Hematopoietic multipotent progenitor cell treated with erythropoietin and hydrocortisone succinate and interleukin-3 and kit ligand, for 4 days (in vitro differentiated cells): Measurements from ENCODE around the gene AHCYL1.
"Not testable (repeated sequence)": the region's sequence is repeated elsewhere in the genome, so short reads cannot be mapped to it uniquely, and the experiment has no call there.

Experiments
- DNase-seq: peaks from one replicate; pipeline ENCODE4 v3.0.0-alpha.2; 2015

Gene AHCYL1

DNA sequence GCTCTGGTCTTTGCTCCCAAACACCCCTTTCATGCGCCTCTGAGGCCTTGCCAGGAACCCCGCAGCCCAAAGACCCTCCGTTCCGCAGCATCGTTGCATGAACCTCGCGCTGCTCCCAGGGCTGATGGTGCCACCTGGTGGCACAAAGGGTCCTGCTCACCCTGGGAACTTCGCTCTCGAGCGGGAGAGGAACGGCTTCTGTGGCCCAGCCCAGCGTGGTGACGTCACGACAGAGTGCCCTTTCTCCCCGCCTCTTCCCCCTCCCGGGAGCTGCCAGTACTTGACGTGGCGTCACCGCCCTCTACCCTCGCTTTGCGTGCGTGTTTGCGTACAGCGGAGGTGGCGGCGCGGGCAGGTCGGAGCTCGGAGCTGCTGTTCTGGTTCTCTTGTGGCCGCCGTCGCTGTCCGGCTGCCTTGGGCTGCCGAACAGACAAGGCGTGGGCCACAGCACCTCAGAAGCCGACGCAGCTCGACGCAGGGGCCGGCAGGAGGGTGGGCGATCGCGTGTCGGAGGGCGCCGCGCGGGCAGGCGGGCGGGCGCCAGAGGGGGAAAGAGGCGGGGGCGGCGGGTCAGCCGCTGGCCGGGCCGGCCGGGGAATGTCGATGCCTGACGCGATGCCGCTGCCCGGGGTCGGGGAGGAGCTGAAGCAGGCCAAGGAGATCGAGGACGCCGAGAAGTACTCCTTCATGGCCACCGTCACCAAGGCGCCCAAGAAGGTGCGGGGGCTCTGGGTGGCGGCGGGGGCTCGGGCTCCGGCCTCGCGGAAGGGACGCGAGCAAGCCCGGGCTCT lies at the start of gene AHCYL1:
Gene AHCYL1 (plus strand): TSS at position 310 of the 791 bp plus-strand sequence. CDS start 288 bp downstream, at position 598.
- peak; percentile 100 for DNase-seq

DNA sequence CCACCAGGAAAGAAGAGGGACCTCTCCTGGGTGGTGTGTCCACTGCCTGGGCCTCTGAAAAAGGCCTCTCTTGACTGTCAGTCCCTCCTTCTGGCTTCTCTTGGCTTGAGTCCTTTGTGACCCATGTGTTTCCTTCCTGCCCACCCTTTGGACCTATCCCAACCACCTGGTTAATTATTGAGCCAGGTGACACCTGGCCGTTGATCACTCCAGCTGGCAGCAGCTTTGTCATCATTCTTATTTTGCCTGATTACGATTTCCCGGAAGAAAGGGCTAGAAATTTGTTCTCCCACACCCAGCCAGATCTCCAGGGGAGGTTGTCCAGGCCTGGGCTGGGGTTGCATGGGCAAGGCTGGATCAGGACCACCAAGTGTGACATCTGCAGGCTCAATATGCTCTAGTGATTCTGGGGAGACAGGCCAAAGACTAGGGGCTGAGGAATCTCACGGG lies 49.1 kb upstream of the AHCYL1 start:
- no peak for DNase-seq

DNA sequence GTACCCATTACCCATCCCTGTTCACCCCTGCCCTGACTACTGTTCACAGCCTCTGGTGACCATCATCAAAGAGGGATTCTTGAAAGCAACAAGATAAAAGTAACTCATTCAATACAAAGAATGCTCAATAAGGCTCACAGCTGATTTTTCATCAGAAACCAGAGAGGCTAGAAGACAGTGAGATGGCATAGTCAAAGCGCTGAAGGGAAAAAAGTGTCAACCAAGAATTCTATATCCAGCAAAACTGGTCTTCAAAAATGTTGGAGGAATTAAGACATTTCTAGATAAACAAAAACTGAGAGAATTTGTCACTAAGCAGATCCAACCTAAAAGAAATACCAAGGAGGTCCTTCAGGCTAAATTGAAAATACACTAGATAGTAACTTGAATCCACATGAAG lies 46.8 kb upstream of the AHCYL1 start:
- no peak for DNase-seq

DNA sequence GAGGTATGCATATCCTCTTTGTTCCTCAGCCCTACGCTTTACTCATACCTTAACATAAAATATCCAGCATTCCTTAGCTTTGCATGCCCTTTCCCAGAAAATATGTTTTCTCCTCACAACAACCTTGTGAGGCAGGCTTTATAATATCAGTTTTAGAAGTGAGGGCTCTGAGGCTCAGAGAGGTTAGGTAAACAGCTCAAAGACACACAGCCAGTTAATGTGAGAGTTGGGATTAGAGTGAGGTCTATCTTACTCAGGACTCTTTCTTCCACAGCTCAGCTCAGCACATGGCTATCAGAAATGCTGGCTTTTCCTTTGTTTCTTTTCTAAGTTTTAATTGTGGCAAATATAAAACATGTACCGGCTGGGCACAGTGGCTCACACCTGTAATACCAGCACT lies 46.0 kb upstream of the AHCYL1 start:
- no peak for DNase-seq

DNA sequence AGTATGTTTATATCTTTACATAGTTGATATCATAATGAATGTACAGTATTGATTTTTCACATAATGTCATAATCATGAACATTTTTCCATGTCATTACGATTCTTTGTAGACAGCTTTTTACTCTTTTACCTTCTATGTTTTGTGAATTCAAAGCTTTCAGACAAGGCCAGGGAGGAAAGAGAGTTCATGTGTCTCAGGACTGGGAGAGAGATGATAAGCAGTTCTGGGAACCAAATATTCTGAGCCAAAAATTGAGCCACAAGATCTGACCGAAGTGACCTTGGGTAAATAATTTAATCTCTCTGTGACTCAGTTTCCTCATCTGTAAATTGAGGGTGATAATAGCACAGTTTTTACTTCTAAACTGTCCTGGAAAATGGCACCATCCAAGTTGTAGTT lies 42.1 kb upstream of the AHCYL1 start:
- no peak for DNase-seq

DNA sequence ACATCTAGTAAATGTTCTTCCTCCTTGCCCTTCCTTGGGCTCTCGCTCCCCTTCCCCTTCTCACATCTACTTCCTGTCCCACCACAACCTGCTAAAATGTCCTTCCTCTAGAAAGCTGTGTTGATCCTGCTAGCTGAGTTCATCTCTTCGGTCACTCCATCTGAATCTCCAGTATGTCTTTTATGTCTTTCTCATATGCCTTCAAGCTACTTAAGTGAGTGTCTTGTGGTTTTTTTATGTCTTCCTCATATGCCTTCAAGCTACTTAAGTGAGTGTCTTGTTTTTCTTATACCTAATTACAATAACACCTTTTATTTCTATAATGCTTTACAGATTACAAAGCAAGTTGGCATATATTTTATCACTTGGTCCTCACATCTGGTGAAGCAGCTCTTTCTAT lies 40.0 kb upstream of the AHCYL1 start:
- DNase-seq: no peak

DNA sequence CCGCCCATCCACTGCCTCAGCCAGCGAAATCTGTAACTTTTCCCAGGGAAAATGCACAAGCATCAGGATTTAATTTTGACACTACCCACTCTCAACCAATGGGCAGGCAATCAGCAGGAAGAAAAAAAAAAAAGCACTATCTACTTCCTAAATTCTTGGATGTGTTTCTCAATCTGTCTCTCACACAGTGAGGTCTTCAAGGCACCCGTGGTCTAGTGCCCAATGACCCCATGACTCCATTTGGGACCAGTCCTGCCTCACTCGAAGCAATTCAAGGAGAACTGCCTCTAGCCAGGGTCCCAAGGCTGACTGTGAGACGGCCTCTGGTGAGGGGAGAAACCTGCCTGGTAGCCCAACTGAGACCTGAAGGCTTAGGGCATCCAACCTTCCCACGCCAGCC lies 38.1 kb upstream of the AHCYL1 start:
- no peak for DNase-seq

DNA sequence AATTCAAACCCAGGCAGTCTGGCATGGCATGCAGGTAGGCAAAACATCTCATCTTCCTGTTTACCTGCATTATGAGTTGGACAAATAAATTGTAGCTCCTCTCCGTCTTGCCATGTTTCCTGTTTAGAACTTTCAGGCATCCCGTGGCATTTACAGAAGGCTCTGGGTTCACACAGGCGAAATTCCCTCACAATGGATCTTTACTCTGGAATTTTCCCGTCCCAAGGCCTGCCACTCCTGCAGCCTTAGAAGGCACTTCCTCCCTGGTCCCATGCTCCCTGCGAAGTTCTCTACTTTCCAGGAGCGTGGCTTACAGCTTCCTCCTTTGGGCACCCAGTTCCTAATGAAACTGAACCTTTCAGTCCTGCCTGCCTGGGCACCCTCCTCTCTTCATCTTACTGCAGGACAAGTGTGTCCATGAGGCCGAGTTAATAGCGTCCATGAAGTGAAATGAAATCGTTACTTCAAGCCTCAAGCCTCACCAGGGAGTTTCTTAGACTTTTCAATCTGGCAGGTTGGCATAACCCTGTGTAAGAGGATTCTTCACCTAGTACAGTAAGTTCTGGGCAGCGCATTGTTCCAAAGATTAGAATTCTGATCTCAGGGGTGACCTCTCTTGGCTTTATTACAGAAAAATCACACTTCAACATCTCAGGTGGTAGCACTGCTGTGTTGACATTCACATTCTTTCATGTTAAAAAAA lies 36.8 kb upstream of the AHCYL1 start:
- DNase-seq: no peak

DNA sequence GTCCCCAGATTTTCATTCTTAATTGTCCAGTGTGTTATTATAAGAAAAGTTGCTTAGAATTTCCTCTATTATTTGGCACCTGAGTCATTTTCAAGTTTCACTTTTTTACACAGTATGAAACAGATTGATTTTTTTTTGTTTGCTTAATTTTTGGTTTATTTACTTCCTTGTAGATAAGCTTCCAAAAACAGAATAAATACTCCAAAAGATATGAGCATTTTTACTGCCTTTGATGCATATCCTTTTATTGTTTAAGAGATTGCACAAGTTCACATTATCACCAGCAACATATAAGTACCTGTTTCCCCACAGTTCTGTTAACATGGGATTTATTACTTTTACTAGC lies 36.3 kb upstream of the AHCYL1 start:
- no peak for DNase-seq

DNA sequence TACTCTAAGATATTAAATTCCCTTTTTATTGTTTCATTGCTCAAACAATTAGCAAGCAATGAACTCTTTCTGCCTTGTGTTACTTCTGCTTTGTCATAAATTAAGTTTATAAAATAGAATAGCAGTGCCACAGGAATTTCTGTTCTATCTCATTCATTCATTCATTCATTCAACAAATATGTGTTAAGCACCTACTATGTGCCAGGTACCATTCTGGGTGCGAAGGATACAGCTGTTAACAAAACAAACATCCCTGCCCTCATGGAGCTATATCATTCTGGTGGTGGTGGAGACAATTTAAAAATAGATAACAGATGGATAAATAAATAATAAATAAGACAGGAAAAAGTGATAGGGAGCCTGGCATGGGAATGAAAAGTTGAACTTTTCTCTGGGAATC lies 34.5 kb upstream of the AHCYL1 start:
- DNase-seq: no peak

DNA sequence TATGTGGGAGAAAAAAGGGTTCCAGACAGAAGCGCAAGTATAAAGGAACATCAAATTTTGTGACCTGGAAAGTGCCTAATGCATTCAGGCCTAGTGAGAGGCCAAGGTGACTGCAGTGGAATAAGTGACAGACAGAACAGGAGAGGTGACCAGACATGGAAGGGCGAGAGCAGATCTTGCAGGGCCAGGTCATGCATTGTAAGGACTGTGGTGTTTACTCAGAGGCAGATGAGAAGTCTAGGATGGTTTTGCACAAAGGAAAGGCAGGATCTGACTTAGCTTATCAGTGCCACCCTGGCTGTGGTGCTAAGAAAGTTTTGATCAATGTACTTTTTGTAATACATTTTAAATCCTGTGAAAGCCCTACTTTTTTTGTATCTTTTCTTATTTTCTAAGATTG lies 34.1 kb upstream of the AHCYL1 start:
- peak; percentile 30 for DNase-seq

DNA sequence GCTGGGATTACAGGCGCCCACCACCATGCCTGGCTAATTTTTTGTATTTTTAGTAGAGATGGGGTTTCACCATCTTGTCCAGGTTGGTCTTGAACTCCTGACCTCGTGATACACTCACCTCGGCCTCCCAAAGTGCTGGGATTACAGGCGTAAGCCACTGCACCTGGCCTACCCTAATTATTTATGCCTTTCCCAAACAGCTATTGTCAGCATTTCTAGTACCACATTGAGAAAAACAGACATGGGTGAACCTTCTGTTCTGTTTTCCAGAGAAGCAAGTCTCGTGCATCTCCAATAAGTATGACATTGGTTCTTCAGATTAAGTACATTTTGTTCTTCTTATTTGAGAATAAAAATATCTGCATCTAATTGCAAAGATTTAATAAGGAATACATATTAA lies 33.1 kb upstream of the AHCYL1 start:
- not testable (repeated sequence) for DNase-seq

DNA sequence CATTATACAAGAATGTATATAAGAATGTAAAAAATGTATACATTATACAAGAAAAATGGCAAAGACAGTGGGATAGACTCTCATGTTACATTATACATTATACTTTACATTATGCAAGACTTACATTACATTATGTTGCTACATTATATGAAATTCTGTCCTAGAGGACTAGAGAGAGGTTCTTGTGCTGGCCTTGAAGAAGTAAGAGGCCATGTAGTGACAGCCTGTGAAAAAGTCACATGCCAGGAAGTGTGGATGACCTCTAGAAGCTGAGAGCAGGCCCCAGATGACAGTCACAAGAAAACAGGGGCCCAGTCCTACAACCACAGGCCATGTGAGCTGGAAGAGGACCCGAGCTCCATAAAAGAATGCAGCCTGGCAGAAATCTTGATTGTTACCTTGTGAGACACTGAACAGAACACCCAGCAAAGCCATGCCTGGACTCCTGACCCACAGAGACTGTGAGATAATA lies 30.5 kb upstream of the AHCYL1 start:
- no peak for DNase-seq

DNA sequence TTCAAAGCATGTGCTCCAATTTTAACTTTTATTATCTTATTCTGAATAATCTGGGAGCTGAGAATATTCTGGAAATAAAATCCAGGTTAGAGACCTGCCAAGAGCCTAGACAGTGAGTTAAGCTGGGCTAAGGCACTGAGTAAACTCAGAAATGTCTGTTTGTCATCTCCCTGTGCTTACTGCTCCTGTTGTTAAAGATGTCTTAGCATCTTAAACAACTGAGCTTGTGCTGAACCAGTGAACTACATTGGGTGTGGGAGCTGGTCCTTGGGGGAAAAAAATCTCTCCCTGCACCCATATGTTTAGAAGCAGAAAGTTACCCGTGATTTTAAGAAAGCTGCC lies 25.0 kb upstream of the AHCYL1 start:
- no peak for DNase-seq

DNA sequence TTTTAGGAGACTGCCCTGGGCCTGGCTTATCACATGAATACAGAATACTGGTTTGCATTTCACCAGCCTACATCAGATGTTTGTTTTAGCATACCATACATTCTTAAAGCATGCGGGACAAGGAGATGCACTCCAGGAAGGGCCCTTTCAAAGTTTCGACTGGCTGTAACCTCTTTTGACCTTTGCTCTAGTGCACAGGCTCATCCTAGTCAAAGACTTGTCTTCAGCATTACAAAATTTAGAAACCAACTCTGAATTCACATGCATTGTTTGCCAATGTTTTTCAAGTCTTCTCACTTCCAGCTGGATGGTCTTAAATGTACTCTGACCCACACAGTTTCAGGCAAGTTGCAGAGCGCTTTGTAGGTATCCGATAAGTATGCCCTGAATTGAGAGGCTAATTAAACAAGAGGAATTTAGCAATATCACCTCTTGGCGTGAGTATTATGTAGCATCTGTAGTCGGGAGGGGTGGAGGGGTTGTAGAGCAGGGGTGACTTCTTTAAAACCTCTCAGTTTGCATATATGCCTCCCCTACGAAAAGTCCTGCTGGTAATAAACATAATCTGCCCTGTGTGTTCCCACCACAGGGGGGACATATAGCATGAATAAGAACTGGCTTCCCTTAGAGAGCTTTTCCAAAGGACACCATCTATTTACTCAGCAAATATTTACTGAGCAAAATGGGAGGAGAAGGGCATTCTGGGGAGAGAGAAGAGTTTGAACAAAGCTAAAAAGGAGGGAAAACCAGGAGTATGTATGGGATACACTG lies 24.4 kb upstream of the AHCYL1 start:
- DNase-seq: no peak

DNA sequence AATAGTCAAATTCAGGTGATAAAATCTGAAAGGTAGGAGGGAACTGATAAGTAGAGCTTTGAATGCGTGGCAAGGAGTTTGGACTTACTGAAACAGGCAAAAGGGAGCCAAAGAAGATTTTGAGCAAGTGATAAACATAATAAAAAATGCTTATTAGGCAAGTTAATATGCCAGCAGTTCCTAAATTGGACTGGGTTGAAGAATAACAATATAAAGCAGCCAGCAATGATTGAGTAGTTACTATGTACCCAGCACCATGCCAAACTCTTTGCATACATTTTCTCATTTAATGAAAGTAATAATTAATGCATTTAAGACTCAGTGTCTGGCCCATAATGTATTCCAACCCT lies 23.8 kb upstream of the AHCYL1 start:
- DNase-seq: no peak

DNA sequence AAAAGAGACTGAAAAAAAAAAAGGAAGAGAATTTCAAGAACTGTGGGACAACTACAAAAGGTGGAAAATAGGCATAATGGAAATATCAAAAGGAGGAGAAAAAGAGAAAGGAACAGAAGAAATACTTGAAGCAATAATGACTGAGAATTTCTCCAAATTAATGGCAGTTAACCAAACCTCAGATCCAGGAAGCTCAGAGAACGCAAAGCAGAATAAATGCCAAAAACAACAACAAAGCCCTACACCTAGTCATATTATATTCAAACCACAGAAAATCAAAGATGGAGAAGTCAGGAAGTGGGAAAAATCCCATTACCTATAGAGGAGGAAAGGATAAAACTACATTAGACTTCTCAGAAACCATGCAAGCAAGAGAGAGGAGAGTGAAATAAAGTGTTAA lies 20.7 kb upstream of the AHCYL1 start:
- no peak for DNase-seq

DNA sequence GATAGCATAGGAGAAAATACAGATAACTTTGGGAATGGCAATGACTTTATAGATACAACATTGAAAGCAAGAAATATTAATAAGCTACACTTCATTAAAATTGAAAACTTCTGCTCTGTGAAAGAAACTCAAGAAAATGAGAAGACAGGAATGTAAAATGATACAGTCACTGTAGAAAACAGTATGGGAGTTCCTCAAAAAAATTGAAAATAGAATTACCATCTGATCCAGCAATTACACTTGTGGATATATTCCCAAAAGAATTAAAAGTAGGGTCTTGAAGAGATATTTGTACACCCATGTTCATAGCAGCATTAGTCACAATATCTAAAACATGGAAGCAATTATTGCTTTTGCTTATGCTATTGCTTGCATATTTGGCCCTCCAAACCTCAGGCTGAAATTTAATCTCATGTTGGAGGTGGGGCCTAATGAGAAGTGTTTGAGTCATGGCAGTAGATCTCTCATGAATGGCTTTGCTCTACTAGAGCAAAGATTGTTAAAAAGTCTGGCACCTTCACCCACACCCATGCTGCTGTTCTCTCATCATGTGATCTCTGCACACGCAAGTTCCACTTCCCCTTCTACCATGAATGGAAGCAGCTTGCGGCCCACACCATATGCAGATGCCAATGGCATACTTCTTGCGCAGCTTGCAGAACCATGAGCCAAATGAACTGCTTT lies 15.3 kb upstream of the AHCYL1 start:
- DNase-seq: no peak

DNA sequence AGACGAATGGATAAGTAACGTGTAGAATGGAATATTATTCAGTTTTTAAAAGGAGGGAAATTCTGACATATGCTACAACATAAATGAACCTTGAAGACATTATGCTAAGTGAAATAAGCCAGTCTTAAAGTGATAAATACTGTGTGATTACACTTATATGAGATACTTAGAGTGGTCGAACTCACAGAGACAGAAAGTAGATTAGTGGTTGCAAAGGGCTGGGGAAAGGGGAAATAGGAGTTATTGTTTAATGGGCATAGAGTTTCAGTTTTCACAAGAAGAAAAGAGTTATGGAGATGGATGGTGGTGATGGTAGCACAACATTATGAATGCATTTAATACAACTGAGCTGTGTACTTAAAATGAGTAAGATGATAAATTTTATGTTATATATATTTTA lies 14.7 kb upstream of the AHCYL1 start:
- no peak for DNase-seq

DNA sequence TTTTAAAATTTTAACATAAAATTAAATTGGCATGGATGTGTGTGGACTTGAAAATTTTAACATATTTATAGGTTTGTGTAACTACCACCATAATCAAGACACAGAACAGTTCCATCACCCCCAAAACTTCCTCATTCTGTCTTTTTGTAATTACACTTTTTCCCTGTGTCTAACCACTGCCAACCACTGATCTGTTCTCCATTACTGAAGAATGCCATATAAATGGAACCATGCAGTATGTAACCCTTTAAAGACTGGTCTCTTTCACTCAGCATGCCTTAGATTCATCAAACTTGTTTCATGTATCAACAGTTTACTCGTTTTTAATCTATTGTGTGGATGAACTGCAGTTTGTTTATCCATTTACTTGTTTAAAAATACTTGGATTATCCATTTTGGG lies 13.0 kb upstream of the AHCYL1 start:
- no peak for DNase-seq

DNA sequence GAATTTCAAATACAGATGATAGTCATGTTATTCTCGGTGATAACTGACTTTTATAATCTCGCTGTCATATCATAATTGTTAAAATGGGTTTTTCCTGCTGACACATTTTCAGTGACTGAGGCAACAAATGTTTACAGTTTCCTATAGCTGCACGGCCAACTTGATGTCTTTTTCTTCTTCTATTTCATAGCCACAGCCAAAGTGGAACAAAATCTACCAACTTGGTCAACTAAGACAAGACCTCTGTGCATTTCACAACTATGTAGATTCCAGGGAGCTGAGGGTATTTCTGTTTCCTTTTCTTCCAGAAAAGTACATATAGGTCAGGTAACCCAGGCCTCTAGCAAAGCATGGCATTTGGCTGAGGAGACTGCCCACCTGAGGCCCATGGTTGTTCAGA lies 10.4 kb upstream of the AHCYL1 start:
- DNase-seq: no peak

DNA sequence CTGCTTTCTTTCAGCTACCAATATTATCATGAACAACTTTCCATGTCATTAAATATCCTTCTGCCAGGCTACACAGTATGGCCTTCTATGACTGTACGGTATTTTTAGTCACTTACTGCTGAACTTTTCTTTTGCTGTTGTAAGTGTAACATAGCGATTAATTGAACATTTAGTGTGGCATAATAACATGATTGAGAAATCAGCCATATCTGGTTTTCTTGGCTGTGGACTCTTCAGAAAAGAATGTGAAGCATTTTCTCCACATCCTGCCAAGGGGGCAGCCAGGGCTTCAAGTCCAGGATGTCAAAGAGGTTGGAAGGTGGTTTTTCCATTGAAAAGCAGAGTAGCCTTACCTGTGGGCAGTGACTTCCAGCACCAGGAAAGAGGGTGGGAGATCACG lies 8.8 kb upstream of the AHCYL1 start:
- DNase-seq: no peak

DNA sequence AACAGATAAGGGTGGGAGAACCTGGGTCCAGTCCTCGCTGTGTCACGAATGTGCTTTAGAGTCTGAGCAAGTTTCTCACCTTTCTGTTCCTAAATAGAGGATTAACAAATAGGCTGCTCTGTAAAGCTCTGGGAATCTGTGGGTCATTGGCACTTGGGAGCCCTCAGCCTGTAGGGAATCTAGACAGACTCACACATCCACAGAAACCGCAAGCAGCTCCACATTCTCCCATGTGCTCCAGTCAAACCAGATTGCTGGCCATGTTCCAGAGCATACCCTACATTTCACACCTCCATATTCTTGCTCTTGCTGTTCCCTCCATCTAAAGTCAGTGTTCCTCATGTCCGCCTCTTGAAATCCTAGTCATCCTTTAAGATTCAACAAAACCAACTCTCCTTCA lies 7.8 kb upstream of the AHCYL1 start:
- DNase-seq: no peak
